LNCAP (cell line): Measurements from ENCODE around the gene COL12A1.

ENCODE experiments used
- TF ChIP-seq, protein P1 (sequence below): fragments of 450-650 bp; IDR thresholded peaks from 2 replicates; pipeline ENCODE4 v1.5.1; 2017; ENCODE audit warnings: mild to moderate bottlenecking

Gene COL12A1

DNA sequence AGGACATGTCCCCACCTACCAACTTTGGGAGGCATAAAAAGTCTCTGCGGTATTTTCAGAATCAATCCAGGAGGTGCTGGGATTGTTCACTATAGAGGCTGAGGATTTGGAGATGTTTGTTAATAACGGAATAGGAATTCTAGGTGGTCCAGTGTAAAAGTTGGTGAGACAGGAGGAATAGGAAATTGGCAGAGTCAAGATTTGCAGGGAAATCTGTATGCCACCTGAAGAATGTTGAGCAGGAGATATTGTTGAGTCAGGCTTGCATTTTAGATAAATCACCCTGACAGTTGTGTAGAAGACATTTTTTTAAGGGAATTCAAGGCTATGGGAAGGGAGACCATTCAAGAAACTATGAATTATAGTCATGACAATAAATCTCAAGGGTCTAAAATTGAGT, 124.8 kb downstream of the COL12A1 start:
- TF ChIP-seq, protein P1, sequence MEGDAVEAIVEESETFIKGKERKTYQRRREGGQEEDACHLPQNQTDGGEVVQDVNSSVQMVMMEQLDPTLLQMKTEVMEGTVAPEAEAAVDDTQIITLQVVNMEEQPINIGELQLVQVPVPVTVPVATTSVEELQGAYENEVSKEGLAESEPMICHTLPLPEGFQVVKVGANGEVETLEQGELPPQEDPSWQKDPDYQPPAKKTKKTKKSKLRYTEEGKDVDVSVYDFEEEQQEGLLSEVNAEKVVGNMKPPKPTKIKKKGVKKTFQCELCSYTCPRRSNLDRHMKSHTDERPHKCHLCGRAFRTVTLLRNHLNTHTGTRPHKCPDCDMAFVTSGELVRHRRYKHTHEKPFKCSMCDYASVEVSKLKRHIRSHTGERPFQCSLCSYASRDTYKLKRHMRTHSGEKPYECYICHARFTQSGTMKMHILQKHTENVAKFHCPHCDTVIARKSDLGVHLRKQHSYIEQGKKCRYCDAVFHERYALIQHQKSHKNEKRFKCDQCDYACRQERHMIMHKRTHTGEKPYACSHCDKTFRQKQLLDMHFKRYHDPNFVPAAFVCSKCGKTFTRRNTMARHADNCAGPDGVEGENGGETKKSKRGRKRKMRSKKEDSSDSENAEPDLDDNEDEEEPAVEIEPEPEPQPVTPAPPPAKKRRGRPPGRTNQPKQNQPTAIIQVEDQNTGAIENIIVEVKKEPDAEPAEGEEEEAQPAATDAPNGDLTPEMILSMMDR: no peak

DNA sequence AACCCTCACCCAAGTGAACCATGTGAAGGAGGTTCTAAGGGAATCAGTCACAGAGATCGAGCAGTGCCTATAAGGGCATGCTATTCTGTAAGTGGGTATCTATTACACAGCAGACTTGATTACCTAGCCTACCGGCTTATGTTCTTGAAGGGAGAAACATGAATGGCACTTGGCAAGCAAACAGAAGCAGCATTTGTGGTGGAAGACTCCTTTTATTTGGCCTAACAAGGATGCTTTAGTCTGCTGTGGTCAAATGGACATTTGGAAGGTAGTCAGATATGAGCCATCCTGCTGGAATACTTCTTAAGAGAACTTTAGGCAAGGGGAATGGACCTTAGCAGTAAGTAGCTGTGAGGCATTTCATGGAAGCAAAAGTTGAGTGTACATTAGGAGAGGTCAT, 126.3 kb downstream of the COL12A1 start:
- TF ChIP-seq, protein P1: no peak

DNA sequence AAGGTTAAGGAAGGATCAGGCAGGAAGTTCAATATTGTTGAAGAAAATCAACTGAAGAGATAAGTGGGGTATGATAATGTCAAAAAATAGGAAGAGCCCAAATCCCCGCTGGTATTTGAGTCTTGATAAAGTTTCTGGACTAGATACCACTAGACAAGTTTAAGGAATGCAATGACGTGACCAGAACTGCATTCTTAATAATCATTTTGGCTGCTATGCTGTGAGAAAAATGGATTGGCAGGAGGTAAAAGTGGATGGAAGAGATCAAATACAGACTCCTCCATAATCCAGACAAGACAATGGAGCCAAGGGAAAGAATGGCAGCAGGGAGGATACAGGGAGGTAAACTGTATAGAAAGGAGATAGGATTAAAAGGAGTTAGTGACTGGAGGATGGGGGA, 128.2 kb downstream of the COL12A1 start:
- TF ChIP-seq, protein P1: no peak

DNA sequence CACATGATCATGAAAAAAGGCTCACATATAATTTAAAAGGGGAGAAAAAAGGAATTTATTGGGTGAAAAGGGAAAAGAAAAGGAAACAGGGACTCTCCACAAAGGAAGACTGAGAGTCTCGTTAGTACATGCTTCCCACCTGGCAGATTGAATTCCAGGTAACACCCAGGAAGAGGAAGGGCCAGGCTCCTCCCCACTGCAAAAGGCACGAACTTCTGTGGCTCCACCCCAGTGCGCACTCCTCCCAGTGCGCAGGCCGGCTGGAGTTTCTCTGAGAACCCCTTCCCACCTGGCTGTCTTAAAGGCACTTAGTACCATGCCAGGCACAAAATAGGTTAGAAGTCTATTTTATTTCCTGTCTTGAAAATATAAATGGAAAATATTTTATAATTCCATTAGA, 129.8 kb downstream of the COL12A1 start:
- TF ChIP-seq, protein P1: no peak

DNA sequence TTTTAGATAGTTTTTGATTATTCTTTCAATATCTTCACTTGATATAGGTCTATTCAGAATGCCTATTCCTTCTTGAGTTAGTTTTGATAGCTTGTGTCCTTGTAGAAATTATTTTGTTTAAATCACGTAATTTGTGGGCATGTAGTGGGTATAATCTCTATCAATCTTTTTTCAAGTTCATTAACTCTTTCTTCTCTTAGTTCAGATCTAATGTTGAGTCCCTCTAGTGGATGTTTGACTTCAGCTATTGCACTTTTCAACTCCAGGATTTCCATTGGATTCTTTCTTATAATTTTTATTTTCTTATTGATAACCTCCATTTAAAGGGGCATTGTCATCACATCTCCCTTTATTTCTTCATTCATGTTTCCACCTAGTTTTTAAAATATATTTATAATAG, 135.6 kb downstream of the COL12A1 start:
- TF ChIP-seq, protein P1: no peak

DNA sequence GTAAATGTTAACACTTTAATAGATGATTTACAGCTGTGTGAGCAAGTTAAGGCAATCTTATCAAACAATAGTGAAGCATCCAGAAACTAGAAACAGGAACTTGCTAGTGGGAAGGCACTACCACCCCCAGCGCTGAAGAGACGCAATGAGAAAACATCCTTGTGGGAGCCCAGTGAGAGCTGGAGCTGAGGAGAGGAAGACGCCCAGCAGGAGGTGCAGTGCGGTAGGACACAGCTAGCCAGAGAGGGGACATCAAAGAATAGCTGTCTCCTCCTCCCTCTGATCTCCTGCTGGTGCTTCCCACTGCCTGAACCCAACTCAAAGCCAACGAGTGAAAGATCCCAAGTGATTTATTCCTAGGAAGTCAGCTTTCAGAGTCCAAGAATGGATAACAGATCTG, 140.3 kb downstream of the COL12A1 start:
- TF ChIP-seq, protein P1: no peak

DNA sequence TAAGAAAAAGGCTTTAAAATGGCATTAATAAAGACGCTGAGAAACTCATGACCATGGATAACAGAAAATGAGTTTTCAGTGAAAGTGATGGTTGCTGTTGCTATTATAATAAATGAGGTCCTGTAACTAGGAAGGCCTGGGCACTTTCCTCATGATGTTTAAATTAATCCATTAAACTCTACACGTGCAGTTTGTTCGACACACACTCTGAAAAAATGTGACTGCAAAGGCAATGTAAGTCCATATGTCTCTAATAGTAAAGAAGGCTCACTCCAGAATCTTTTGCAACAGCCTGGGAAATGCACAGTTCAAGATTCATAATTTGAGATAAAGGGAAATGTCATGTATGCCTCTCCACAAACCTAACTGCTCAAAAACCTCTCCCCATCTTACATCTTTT, 153.4 kb downstream of the COL12A1 start:
- TF ChIP-seq, protein P1: no peak

DNA sequence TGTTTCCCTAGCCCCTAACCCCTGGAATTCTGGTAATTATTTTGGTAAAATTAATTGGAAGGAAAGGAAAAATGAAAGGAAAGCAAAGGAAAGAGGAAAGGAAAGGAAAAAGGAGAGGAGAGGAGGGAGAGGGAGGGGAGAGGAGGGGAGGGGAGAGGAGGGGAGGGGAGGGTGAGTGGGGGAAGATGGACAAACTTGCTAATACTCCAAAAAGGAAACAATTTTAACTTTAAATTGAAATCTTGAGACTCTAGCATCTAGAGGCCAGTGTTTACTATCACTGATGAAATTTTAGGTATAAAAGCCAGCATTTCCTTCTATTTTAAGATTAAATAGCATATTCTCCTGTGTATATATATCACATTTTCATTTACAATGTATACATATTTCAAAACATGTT, 156.5 kb downstream of the COL12A1 start:
- TF ChIP-seq, protein P1: no peak
